HL-60/S4 (cell line): ENCODE measurements around the gene PRR14L.

Experiments
- in situ Hi-C: fragments of 300-500 bp; cut with MboI; formaldehyde crosslinking; loops from 2 replicates; pipeline ENCODE4 v1.14.3; 2022; ENCODE audit warnings: low sequenced_read_pairs

The PRR14L gene

GRCh38 chr22:31647066-31647465 is 102.9 kb downstream of the PRR14L start:
- in situ Hi-C loops: no loop called here

- in situ Hi-C loops: no loop called here
Measured at GRCh38 chr22:31646186-31647019, 103.5 kb downstream of the PRR14L start.

GRCh38 chr22:31639436-31640039 is 110.4 kb downstream of the PRR14L start:
- in situ Hi-C loops: no loop called here

- in situ Hi-C loops: no loop called here
Measured at GRCh38 chr22:31637891-31638618, 111.9 kb downstream of the PRR14L start.

GRCh38 chr22:31637447-31637890 is 112.5 kb downstream of the PRR14L start:
- in situ Hi-C loops: no loop called here

GRCh38 chr22:31635638-31636306 is 114.2 kb downstream of the PRR14L start:
- in situ Hi-C loops: no loop called here

- in situ Hi-C loops: no loop called here
Measured at GRCh38 chr22:31631436-31631835, 118.5 kb downstream of the PRR14L start.
